Stimulated activated CD4-positive, alpha-beta T cell treated with anti-CD3 and anti-CD28 coated beads, Interleukin-4, amount 100 ng/mL, for 4 hours (primary cell): ENCODE measurements around the gene AHI1.

Experiments used
- DNase-seq, 2 experiments: peaks; one replicate each; pipeline ENCODE4 v3.0.0-alpha.2; 2020

The AHI1 gene

GRCh38 chr6:135285165-135285564 is 212.4 kb downstream of the AHI1 start:
- no peak for DNase-seq

GRCh38 chr6:135283926-135284325 is 213.6 kb downstream of the AHI1 start:
- DNase-seq, result no peak

- no peak for DNase-seq
Measured at GRCh38 chr6:135282395-135282794, 215.1 kb downstream of the AHI1 start.

- no peak for DNase-seq
Measured at GRCh38 chr6:135281964-135282363, 215.6 kb downstream of the AHI1 start.

- DNase-seq, result no peak
Measured at GRCh38 chr6:135281227-135281626, 216.3 kb downstream of the AHI1 start.

- no peak for DNase-seq
Measured at GRCh38 chr6:135280375-135281136, 217.0 kb downstream of the AHI1 start.

GRCh38 chr6:135277422-135277821 is 220.1 kb downstream of the AHI1 start:
- DNase-seq, result no peak

- no peak for DNase-seq
Measured at GRCh38 chr6:135274561-135275293, 222.8 kb downstream of the AHI1 start.

- no peak for DNase-seq
Measured at GRCh38 chr6:135271626-135272025, 225.9 kb downstream of the AHI1 start.

GRCh38 chr6:135270676-135271536 is 226.6 kb downstream of the AHI1 start:
- DNase-seq, result no peak

GRCh38 chr6:135269481-135269891 is 228.1 kb downstream of the AHI1 start:
- no peak for DNase-seq

- no peak for DNase-seq
Measured at GRCh38 chr6:135268740-135269139, 228.8 kb downstream of the AHI1 start.

- no peak for DNase-seq
Measured at GRCh38 chr6:135268263-135268662, 229.3 kb downstream of the AHI1 start.

- DNase-seq, result no peak
Measured at GRCh38 chr6:135267085-135267484, 230.5 kb downstream of the AHI1 start.

GRCh38 chr6:135266675-135267074 is 230.9 kb downstream of the AHI1 start:
- no peak for DNase-seq

GRCh38 chr6:135265278-135265677 is 232.3 kb downstream of the AHI1 start:
- DNase-seq, result no peak

GRCh38 chr6:135261872-135262725 is 235.4 kb downstream of the AHI1 start:
- no peak for DNase-seq

GRCh38 chr6:135260612-135261011 is 236.9 kb downstream of the AHI1 start:
- DNase-seq, result no peak

- no peak for DNase-seq
Measured at GRCh38 chr6:135258970-135259369, 238.6 kb downstream of the AHI1 start.

- DNase-seq, result no peak
Measured at GRCh38 chr6:135257631-135258405, 239.7 kb downstream of the AHI1 start.

- DNase-seq, result no peak
Measured at GRCh38 chr6:135256866-135257265, 240.7 kb downstream of the AHI1 start.

- no peak for DNase-seq
Measured at GRCh38 chr6:135254471-135254870, 243.1 kb downstream of the AHI1 start.
